Endothelial cell of umbilical vein (primary cell): ENCODE measurements around the gene LPAR3.

Experiments
- JUN ChIP-seq: IDR thresholded peaks from 2 replicates; pipeline ENCODE4 v1.6.1; 2011; ENCODE audit warnings: borderline replicate concordance, low read depth; ENCODE audit not compliant: insufficient read length, insufficient read depth
- POLR2A ChIP-seq: IDR thresholded peaks from 2 replicates; pipeline ENCODE4 v1.6.1; 2012; ENCODE audit warnings: low read depth, mild to moderate bottlenecking, control low read depth, low read length
- POLR2AphosphoS5 ChIP-seq: IDR thresholded peaks from 2 replicates; pipeline ENCODE4 v1.6.1; 2012; ENCODE audit warnings: low read depth, mild to moderate bottlenecking, control low read depth, low read length, moderate library complexity; ENCODE audit not compliant: insufficient read depth
- TF ChIP-seq, protein P1 (sequence below), 2 donors: IDR thresholded peaks; 1 replicate in 1 of 2; 2 replicates in 1 of 2; pipeline ENCODE4 v1.5.1; 2011; ENCODE audit warnings: low read length in 2 of 2, mild to moderate bottlenecking in 2 of 2, moderate library complexity in 2 of 2, control low read depth in 1 of 2, inconsistent platforms in 1 of 2, low read depth in 1 of 2; ENCODE audit not compliant: insufficient read depth in 1 of 2; ENCODE audit errors: extremely low read depth in 1 of 2

DNA sequence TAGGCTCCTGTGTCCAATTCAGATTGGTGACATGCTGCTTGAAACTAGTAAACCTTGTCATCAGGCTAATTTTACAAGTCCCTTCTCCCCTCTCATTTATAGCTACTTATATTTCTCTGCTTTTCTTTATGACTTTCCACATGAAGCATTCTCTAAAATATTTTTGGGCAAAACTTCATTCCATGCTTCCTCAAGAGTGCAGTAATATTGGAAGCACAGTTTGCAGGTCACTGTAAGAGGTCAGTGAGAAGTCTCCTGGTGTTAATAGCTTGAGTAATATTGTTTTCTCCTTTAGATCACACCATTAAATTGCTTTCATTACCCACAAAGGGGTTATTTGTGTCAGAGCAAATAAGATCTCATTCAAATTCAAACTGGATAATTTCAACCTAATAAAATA is 46.6 kb downstream of the LPAR3 start:
- TF ChIP-seq POLR2A, result no peak
- TF ChIP-seq, protein P1, sequence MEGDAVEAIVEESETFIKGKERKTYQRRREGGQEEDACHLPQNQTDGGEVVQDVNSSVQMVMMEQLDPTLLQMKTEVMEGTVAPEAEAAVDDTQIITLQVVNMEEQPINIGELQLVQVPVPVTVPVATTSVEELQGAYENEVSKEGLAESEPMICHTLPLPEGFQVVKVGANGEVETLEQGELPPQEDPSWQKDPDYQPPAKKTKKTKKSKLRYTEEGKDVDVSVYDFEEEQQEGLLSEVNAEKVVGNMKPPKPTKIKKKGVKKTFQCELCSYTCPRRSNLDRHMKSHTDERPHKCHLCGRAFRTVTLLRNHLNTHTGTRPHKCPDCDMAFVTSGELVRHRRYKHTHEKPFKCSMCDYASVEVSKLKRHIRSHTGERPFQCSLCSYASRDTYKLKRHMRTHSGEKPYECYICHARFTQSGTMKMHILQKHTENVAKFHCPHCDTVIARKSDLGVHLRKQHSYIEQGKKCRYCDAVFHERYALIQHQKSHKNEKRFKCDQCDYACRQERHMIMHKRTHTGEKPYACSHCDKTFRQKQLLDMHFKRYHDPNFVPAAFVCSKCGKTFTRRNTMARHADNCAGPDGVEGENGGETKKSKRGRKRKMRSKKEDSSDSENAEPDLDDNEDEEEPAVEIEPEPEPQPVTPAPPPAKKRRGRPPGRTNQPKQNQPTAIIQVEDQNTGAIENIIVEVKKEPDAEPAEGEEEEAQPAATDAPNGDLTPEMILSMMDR (IDR thresholded peaks at IDR 0.05; ENCODE audit: extremely low read depth in 1 of 2, insufficient read depth in 1 of 2, low read depth in 1 of 2, low read length in 2 of 2), result no peak
- TF ChIP-seq POLR2AphosphoS5, result no peak
- no peak for TF ChIP-seq JUN
